A673 (cell line): ENCODE results near the gene TMEM255A.

Source experiments
- CTCF ChIP-seq: fragments of 300-800, 200-600 bp; sonication (generic); conservative IDR thresholded peaks from 2 replicates; pipeline ENCODE4 v1.5.1; 2017; ENCODE audit warnings: low read depth, mild to moderate bottlenecking, antibody characterized with exemption, low read length, moderate library complexity, mixed read lengths
- EZH2 ChIP-seq: fragments of 200-600 bp; sonication (generic); IDR thresholded peaks from 2 replicates; pipeline ENCODE4 v1.6.1; 2017; ENCODE audit warnings: borderline replicate concordance, low read depth, mild to moderate bottlenecking, mixed read lengths, antibody characterized with exemption, low read length; ENCODE audit not compliant: poor library complexity, severe bottlenecking

GRCh38 chrX:120301960-120302359 is 9.3 kb downstream of the TMEM255A start:
- TF ChIP-seq EZH2 (no peak), CTCF (no peak)
